ENCODE results near the gene PCDHA4. TPM values are rescaled to one million over a fixed set of nuclear protein-coding genes. Genes with fewer than 3 reads are reported as not detected.

The PCDHA4 gene
- total and polyA plus RNA-seq, 9 of the 15 experiments (the other 6 are each of a cell fraction or from before 2014, with no cell fraction given), result not detected

DNA sequence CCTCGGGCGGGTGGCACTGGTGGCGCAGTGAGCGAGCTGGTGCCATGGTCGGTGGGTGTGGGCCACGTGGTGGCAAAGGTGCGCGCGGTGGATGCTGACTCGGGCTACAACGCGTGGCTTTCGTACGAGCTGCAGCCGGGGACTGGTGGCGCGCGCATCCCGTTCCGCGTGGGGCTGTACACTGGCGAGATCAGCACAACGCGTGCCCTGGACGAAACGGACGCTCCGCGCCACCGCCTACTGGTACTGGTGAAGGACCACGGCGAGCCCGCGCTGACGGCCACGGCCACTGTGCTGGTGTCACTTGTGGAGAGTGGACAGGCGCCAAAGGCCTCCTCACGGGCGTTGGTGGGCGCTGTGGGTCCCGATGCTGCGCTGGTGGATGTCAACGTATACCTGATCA lies 2.0 kb downstream of the PCDHA4 start:
- Histone ChIP-seq H3K27ac (ENCODE audit: extremely low read depth, low read depth, low read length) (no peak overlapping the region), H3K4me3 (no peak overlapping the region), H3K9me3 (replicated peaks; ENCODE audit: control insufficient read depth, insufficient read depth, low read depth, low read length) (no peaks in the 10 kb centered on the region; the same call in 1 of the 2 replicates), H4K20me1 (replicated peaks; ENCODE audit: control insufficient read depth, insufficient read depth, low read length) (no peaks in the 10 kb centered on the region), H3K79me2 (ENCODE audit: control insufficient read depth, insufficient read depth, low read length) (no peaks in the 10 kb centered on the region), H3K9me1 (ENCODE audit: control insufficient read depth, insufficient read depth, low read length) (no peaks in the 10 kb centered on the region), H3K4me1 (replicated peaks in 1 of 2; ENCODE audit: control insufficient read depth in 2 of 2, insufficient read depth in 2 of 2, low read length in 2 of 2) (peaks cover 0 to 5% of the 10 kb centered on the region in 2 experiments; a peak in 2 of 5 replicates), H3K4me2 (ENCODE audit: insufficient read depth, low read length) (no peak overlapping the region), H3K27me3 (ENCODE audit: control insufficient read depth in 2 of 2, insufficient read depth in 2 of 2, low read length in 2 of 2) (no peaks in the 10 kb centered on the region), H3K9ac (ENCODE audit: insufficient read depth in 1 of 2, low read depth in 2 of 2, low read length in 2 of 2) (no peak overlapping the region), H2AFZ (ENCODE audit: low read depth, low read length) (no peak overlapping the region), H3K36me3 (ENCODE audit: control insufficient read depth, insufficient read depth, low read length) (no peaks in the 10 kb centered on the region)
- in situ Hi-C loops (cut with MboI), result no loop called here
- intact Hi-C loops (cut with micrococcal nuclease), result no loop called here
- BruUV-seq (replicated peaks), result no TSS peak
- 39% methylated on average over 32 of the region's 43 CpGs for WGBS (ENCODE audit: insufficient coverage, low coverage, missing lambda C conversion rate)
- DNase-seq (ENCODE audit: extremely low read depth in 1 of 4, low spot score in 3 of 4) (no peak), ATAC-seq (no peak), FAIRE-seq (no peak)
- TF ChIP-seq, protein P1, sequence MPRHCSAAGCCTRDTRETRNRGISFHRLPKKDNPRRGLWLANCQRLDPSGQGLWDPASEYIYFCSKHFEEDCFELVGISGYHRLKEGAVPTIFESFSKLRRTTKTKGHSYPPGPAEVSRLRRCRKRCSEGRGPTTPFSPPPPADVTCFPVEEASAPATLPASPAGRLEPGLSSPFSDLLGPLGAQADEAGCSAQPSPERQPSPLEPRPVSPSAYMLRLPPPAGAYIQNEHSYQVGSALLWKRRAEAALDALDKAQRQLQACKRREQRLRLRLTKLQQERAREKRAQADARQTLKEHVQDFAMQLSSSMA (CRISPR knock-in tag; IDR thresholded peaks at IDR 0.05), result no peak
- TF ChIP-seq RAD51 (IDR thresholded peaks at IDR 0.05; ENCODE audit: borderline replicate concordance, low read depth) (no peak), ZNF232 (CRISPR knock-in tag; IDR thresholded peaks at IDR 0.05) (no peak), NR2F6 (CRISPR knock-in tag; IDR thresholded peaks at IDR 0.05) (no peak), POLR2A (conservative IDR thresholded peaks at IDR 0.05) (no peak), ZFP30 (CRISPR knock-in tag; IDR thresholded peaks at IDR 0.05; ENCODE audit: borderline replicate concordance) (no peak), FOXM1 (IDR thresholded peaks at IDR 0.05; ENCODE audit: low read depth) (no peak), FOXM1 (CRISPR knock-in tag; IDR thresholded peaks at IDR 0.05; ENCODE audit: low read depth) (no peak), CCNT2 (IDR thresholded peaks at IDR 0.05; ENCODE audit: borderline replicate concordance, extremely low read depth, insufficient read length, low read depth, low read length) (no peak), GTF2F1 (IDR thresholded peaks at IDR 0.05; ENCODE audit: low read depth, low read length) (no peak), KLF6 (CRISPR knock-in tag; IDR thresholded peaks at IDR 0.05; ENCODE audit: borderline replicate concordance) (no peak), ZNF79 (CRISPR knock-in tag; IDR thresholded peaks at IDR 0.05; ENCODE audit: low read depth) (no peak), ZNF584 (CRISPR knock-in tag; IDR thresholded peaks at IDR 0.05; ENCODE audit: low read depth) (no peak), HEY1 (CRISPR knock-in tag; IDR thresholded peaks at IDR 0.05; ENCODE audit: borderline replicate concordance) (no peak), PRMT5 (CRISPR knock-in tag; IDR thresholded peaks at IDR 0.05) (no peak), PTRF (tag; IDR thresholded peaks at IDR 0.05) (no peak), HDAC1 (IDR thresholded peaks at IDR 0.05) (no peak)
- CTCF ChIA-PET (ENCODE audit: low intra/inter-chr PET ratio), result no interaction called here
- POLR2A ChIA-PET, result no interaction called here

All from K562 (cell line).